ENCODE measurements around the gene SREBF1. TPM values are rescaled to one million over a fixed set of nuclear protein-coding genes. Genes with fewer than 3 reads are reported as not detected.

Gene SREBF1
- total RNA-seq, 1 experiment from 2014 or later = 167 TPM

GRCh38 chr17:17794382-17794781 lies 42.4 kb downstream of the SREBF1 start:
- Histone ChIP-seq H4K20me1 (ENCODE audit: low read length) (no peaks in the 10 kb centered on the region), H3K9me3 (ENCODE audit: low read length) (no peaks in the 10 kb centered on the region), H3K4me2 (ENCODE audit: low read length) (no peak overlapping the region), H2AFZ (ENCODE audit: low read length) (no peak overlapping the region), H3F3A (ENCODE audit: low read length, unreplicated experiment) (no peaks in the 10 kb centered on the region), H3K4me3 (ENCODE audit: low read length) (no peak overlapping the region), H3K9ac (ENCODE audit: low read length) (no peak overlapping the region), H3K4me1 (ENCODE audit: insufficient read depth, low read length) (no peaks in the 10 kb centered on the region), H3K27me3 (ENCODE audit: low read length) (no peaks in the 10 kb centered on the region), H3K27ac (ENCODE audit: low read length) (no peak overlapping the region), H3K36me3 (ENCODE audit: low read depth, low read length) (peaks cover 15% of the 10 kb centered on the region), H3K9me2 (replicated peaks; ENCODE audit: low read length) (no peaks in the 10 kb centered on the region), H3K79me2 (ENCODE audit: low read length) (no peaks in the 10 kb centered on the region)
- intact Hi-C loops (cut with micrococcal nuclease) = no loop called here
- CTCF ChIA-PET = no interaction called here
- ATAC-seq (no peak), DNase-seq (no peak)
- BruUV-seq (replicated peaks) = no TSS peak
- POLR2A ChIA-PET (ENCODE audit: unreplicated experiment) = no interaction called here
- TF ChIP-seq EZH2phosphoT487 (IDR thresholded peaks at IDR 0.05; ENCODE audit: borderline replicate concordance, low read length) = no peak
- TF ChIP-seq EZH2 (IDR thresholded peaks at IDR 0.05; ENCODE audit: low read length, unreplicated experiment) = no peak
- no peak for TF ChIP-seq CTCF (conservative IDR thresholded peaks at IDR 0.05; ENCODE audit: low read depth, low read length)

- CTCF ChIA-PET = no interaction called here
- DNase-seq (no peak), ATAC-seq (no peak)
- POLR2A ChIA-PET (ENCODE audit: unreplicated experiment) = no interaction called here
- Histone ChIP-seq H3K4me2 (ENCODE audit: low read length) (no peak overlapping the region), H3F3A (ENCODE audit: low read length, unreplicated experiment) (no peaks in the 10 kb centered on the region), H3K9me2 (replicated peaks; ENCODE audit: low read length) (no peaks in the 10 kb centered on the region), H3K9me3 (ENCODE audit: low read length) (no peaks in the 10 kb centered on the region), H4K20me1 (ENCODE audit: low read length) (no peaks in the 10 kb centered on the region), H3K4me3 (ENCODE audit: low read length) (no peak overlapping the region), H3K9ac (ENCODE audit: low read length) (no peak overlapping the region), H3K27me3 (ENCODE audit: low read length) (no peaks in the 10 kb centered on the region), H3K27ac (ENCODE audit: low read length) (no peak overlapping the region), H3K4me1 (ENCODE audit: insufficient read depth, low read length) (no peaks in the 10 kb centered on the region), H3K36me3 (ENCODE audit: low read depth, low read length) (peaks cover 15% of the 10 kb centered on the region), H3K79me2 (ENCODE audit: low read length) (no peaks in the 10 kb centered on the region), H2AFZ (ENCODE audit: low read length) (no peak overlapping the region)
- TF ChIP-seq EZH2 (IDR thresholded peaks at IDR 0.05; ENCODE audit: low read length, unreplicated experiment) (no peak), CTCF (conservative IDR thresholded peaks at IDR 0.05; ENCODE audit: low read depth, low read length) (no peak), EZH2phosphoT487 (IDR thresholded peaks at IDR 0.05; ENCODE audit: borderline replicate concordance, low read length) (no peak)
- no TSS peak for BruUV-seq (replicated peaks)
- intact Hi-C loops (cut with micrococcal nuclease) = no loop called here
These were observed 43.2 kb downstream of the SREBF1 start for GRCh38 chr17:17793378-17794214.
